LNCaP clone FGC (cell line): ENCODE data around the gene SIGLEC12.
A peak's percentile ranks its signal among the peaks of the same experiment; 100 is the strongest.

ENCODE experiments used
- DNase-seq: peaks from one replicate; pipeline ENCODE4 v3.0.0-alpha.2; 2011; ENCODE audit warnings: low read depth
- H3K4me3 ChIP-seq: 2 replicates; pipeline ENCODE4 v1.5.1; 2011; ENCODE audit warnings: mild to moderate bottlenecking, low read depth, low read length, control low read depth
- TF ChIP-seq, protein P1 (sequence below): IDR thresholded peaks from 2 replicates; pipeline ENCODE4 v1.5.1; 2012; ENCODE audit warnings: mild to moderate bottlenecking; ENCODE audit not compliant: control insufficient read depth, insufficient read depth; ENCODE audit errors: extremely low read depth

The SIGLEC12 gene

DNA sequence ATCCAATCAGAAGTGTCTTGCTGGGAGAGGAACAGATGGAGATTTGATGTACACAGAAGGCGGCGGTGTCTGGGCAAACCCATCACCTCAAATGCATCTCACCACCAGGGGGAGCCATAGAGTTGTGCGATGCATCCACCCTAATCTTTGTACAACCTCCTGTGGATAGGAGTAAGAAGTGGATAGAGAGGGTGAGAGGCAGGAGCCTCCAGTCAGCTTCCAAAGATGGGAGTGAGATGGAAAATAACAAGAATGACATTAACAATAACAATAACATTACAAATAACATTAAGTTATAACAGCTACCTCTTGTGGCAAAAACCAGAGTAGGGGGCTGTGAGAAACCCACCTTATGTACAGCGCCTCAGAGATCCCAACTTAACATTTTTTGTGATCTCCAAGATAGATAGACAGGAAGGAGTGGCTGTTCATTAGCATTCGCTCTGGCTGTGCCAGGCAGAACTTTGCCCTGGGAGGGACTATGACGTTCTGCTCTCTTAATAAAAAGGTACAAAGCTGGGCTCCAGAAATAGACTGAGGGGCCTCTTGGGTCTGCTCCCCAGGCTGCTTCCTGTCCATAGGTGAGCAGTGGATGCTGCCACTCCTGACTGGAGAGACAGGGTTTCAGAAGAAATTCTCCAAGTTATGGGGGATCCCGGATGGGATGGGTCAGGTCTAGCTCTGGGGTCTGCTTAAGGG, 28.4 kb downstream of the SIGLEC12 start:
- H3K4me3 ChIP-seq, result no peak overlapping the region
- peak; percentile 17 for DNase-seq
- TF ChIP-seq, protein P1, sequence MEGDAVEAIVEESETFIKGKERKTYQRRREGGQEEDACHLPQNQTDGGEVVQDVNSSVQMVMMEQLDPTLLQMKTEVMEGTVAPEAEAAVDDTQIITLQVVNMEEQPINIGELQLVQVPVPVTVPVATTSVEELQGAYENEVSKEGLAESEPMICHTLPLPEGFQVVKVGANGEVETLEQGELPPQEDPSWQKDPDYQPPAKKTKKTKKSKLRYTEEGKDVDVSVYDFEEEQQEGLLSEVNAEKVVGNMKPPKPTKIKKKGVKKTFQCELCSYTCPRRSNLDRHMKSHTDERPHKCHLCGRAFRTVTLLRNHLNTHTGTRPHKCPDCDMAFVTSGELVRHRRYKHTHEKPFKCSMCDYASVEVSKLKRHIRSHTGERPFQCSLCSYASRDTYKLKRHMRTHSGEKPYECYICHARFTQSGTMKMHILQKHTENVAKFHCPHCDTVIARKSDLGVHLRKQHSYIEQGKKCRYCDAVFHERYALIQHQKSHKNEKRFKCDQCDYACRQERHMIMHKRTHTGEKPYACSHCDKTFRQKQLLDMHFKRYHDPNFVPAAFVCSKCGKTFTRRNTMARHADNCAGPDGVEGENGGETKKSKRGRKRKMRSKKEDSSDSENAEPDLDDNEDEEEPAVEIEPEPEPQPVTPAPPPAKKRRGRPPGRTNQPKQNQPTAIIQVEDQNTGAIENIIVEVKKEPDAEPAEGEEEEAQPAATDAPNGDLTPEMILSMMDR, result peak; percentile 92

DNA sequence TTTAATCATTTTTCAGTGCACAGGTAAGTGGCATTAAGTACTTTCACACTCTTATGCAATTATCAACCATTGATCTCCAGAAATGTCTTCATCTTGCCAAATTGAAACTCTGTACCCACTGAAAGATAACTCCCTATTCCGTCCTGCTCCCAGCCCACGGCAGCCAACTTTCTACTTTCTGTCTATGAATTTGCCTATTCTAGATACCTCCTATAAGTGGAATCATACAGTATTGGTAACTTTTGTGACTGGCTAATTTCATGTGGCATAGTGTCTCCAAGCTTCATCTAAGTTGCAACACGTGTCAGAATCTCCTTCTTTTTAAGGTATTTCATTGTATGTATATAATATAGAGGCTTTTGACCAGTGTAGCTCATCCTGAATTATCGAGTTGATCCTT, 29.0 kb downstream of the SIGLEC12 start:
- H3K4me3 ChIP-seq, result no peak overlapping the region
- DNase-seq, result no peak
- TF ChIP-seq, protein P1, result no peak

DNA sequence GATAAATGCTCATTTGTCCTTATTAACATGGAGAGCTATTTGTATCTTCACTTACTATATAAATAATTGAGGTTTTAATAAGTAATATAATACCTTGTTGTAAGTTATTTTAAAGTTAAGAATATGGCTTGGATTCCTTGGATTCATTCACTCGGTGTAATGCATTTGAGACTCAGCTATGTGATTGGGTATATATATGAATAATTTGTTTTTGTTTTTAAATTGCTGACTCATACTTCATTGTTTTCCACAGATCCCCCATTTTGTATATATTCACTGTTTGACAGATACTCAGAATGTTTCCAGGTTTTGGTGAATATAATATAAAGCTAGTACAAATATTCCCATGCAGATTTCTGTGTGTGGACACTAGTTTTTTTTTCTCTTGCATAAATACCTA, 30.1 kb downstream of the SIGLEC12 start:
- H3K4me3 ChIP-seq, result no peak overlapping the region
- no peak for DNase-seq
- TF ChIP-seq, protein P1, result no peak

DNA sequence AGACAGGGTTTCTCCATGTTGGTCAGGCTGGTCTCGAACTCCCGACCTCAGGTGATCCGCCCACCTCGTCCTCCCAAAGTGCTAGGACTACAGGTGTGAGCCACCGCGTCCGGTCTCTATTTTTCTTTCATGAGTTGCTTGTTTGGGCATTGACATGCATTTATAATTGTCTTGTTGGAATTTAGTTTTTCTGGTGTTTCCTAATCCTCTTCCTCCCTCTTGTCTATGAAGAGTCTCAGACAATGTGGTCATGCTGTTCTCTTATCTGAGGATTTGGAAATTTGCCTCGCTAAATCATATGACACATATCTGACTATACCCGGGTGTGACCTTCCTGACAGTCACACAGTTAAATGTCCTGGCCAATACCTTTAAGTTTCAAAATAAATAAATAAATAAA, 30.6 kb downstream of the SIGLEC12 start:
- TF ChIP-seq, protein P1, result no peak
- no peak for DNase-seq
- H3K4me3 ChIP-seq, result no peak overlapping the region

DNA sequence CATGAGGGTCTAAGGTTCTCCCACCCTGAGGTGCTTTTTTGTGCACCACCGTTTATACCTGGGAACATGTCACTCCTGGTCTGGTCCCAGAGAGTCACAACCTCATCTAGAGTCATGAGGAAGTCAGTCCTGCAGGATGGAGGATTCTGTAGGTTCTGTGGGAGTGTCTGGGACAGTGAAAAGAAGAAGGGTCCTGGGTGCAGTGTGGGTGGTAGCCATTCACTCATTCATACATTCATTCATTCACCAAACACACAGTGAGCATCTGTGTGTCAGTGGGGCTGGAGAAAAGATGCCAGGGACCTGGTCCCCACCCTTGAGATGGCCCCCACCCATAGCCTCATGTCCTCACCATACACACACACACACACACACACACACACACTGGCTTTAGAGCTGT, 32.0 kb downstream of the SIGLEC12 start:
- H3K4me3 ChIP-seq, result no peak overlapping the region
- DNase-seq, result no peak
- TF ChIP-seq, protein P1, result no peak

DNA sequence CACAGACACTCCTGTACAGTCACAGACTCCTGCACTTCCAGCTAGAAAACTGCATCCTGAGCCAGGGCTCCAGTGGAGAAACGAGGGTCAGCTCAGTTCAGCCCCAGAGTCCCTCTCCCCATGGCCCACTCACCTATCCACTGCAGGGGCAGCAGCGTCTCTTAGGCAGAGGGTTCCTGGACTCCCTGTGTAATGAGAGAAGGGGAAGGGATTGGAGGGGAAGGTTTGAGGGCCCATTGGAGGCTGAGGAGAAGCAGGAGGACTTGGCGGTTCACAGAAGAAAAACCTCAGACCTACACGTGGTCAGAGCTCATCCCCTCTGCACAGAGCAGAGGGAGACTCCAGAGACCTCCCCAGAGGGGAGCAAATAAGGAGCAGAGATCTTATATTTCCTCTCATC, 32.4 kb downstream of the SIGLEC12 start:
- no peak overlapping the region for H3K4me3 ChIP-seq
- TF ChIP-seq, protein P1, result no peak
- DNase-seq, result no peak

DNA sequence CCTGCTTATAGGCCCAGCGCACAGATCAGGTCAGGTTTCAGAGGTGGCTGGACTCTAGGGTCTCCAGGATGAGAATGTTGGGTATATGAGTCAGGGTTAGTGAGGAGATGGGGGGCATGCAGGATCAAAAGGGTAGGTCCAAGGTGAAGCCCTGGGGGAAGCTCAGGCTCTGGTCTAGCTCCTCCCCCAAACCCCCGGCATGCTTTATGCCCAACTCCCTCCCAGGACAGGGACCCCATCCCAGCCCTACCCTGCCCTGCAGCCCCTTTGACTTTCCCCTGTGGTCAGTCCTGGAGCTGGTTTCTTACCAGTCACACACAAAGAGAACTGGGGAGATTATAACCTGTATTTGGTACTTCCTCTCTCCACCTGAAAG, 33.1 kb downstream of the SIGLEC12 start:
- TF ChIP-seq, protein P1, result no peak
- no peak overlapping the region for H3K4me3 ChIP-seq
- DNase-seq, result no peak
